ENCODE data around the gene CLPTM1L.

CLPTM1L gene

DNA sequence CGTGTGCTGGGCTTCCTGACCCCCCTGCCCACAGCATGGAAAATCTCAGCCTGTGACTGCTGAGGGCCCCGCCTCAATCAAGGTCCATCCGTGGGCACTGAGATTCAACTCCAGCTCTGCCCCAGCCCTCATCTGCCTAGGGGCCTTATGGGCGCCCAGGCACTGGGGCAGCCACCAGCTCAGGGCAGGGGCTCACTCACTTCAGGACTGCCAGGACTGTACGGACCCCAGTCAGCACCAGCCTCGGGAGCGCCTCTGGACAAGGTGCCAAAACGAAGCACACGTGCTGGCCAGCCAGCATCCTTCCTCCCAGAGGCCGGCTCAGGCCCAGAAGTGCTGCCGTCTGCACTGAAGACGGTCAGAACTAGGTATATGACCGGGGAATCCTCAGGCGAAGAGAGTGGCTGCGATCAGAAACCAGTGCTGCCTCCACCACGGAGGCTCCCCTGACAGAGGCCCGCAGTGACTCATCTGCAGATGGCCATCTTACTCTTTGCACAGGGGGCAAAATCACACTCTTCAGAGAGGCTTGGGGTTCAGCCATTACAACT is 19.6 kb downstream of the CLPTM1L start:
- DNase-seq, result no peak

DNA sequence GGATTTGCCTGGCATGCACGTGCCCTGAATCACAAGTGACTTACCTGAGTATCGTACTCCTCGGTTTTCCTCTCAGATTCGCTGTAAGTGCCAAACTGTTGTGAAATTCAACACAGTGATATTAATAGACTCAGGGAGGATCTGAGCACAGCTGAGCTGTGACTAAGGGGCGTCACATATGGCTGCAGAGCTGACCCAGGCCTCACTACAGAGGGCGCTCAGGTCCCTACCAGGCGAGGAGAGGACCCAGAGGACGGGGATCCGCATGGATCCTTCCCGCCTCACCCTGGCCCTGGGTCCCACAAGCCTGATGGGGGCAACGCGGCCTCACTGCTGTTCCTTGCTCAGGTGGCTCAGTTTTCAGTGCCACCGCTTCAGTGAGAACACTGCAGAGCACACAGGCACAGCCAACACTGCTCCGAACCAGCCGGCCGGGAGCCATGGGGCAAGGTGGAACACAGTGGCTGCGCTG is 20.1 kb downstream of the CLPTM1L start:
- DNase-seq, result no peak

DNA sequence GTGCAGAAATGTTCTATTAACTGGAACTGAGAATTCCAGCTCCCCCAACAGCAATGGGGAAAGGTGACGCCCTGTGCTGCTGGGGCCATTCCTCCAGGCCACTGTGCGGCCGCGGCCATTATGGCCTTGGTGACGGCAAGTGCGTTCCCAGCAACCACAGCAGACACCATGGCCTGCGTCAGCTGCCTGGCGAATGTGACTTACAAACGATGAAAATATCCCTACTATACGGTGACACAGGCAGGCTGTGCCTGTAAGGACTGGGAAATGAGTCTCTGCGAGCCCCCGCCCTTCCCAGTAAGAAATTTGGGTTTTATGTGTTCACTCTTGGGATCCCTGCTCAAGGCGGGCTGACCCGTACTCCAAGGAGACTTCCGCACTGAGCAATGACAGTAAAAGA is 20.6 kb downstream of the CLPTM1L start:
- no peak for DNase-seq

DNA sequence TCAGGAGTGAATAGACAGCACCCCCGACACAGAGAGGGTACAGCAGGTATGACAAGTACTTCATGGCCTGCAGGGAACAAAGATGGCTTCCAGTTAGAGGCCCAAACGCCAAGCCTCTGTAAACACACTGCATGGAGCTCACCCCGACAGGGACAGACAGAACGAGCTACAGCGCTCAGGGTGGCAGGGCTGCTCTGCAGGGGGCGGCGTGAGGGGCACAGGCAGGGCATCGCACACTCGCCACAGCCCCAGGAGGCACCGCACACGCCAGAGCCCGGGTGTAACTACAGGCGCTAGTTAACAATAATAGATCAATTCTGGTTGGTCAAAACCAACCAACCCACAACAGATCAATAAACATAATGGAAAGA is 21.1 kb downstream of the CLPTM1L start:
- no peak for DNase-seq

DNA sequence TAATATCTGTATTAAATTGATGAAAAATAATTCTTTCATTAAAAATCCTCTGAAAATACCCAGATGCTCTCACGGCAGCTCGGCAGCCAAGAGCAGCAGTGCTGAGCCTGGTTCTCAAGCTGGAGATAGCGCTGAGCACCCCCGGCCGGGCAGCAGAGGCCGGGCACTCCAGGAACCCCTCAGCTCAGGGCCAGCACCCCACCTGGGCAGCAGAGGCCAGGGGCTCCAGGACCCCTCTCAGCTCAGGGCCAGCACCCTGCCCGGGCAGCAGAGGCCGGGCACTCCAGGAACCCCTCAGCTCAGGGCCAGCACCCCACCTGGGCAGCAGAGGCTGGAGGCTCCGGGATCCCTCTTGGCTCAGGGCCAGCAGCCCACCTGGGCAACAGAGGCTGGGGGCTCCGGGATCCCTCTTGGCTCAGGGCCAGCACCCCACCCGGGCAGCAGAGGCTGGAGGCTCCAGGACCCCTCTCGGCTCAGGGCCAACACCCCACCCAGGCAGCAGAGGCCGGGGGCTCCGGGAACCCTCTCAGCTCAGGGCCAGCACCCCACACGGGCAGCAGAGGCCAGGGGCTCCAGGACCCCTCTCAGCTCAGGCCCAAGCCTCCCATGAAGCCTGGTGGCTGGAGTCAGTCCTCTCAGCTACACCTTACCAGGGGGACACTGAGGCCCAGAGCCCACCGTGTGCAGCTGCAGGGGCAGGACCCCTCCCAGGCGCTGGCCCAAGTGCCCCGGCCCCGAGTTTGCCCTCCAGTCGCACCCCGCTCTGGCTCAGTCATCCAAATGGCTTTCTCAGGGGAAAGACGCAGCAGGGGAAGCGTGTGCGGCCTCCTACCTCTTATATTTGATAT is 21.7 kb downstream of the CLPTM1L start:
- no peak for DNase-seq

DNA sequence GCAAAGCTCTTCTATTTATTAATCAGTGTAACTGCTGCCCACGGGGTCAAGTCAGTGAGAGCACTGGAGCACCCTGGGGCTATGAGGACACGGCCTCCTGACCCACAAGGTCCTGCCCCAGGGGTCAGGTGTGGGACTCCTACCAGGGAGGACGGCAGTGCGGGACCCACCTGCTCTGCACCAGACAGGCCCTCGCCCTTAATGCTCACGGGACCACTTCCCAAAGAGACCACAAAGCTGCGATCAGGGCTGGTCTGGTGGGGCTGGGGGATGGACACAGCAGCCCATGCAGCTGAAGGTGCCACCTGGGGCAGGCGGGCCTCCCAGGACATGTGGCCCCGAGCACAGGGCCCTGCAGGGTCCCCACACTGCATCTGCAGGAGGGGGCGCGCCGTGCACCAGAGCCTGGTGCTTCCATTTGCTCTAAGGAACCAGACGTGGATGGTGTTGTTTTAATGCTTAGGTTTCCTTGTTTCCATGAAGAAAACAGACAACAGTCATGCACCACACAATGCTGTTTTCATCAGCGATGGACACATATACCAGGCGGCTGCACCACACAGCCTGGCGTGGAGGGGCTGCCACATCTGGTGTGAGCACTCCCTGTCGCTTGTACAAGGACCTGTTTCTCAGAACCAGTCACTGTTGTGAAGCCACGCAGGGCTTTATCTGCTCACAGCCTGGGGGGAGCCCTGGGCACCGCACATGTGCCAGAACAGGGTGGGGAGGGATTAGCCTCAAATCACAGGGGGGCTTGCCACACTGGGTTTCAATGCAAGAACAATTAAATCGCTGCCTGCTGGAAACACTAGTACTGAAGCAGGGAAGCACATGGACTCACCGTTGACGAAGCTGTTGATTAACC is 22.6 kb downstream of the CLPTM1L start:
- DNase-seq, result no peak

DNA sequence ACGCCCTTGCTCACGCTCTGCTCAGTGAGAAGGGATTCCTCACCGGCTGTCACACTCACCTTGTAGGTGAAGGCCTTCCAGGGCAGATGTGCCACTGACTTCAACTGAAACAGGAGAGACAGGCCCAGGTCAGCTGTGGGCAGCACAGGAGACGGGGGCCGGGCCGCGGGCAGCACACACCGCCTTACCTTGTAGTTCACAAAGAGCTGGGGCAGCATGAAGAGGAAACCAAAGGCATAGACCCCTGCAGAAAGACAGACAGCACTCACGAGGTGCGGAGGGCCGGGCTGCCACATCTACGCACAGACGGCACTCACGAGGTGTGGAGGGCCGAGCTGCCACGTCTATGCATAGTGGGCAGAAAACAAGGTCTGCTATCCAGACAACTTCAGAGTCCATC is 23.3 kb downstream of the CLPTM1L start:
- no peak for DNase-seq

DNA sequence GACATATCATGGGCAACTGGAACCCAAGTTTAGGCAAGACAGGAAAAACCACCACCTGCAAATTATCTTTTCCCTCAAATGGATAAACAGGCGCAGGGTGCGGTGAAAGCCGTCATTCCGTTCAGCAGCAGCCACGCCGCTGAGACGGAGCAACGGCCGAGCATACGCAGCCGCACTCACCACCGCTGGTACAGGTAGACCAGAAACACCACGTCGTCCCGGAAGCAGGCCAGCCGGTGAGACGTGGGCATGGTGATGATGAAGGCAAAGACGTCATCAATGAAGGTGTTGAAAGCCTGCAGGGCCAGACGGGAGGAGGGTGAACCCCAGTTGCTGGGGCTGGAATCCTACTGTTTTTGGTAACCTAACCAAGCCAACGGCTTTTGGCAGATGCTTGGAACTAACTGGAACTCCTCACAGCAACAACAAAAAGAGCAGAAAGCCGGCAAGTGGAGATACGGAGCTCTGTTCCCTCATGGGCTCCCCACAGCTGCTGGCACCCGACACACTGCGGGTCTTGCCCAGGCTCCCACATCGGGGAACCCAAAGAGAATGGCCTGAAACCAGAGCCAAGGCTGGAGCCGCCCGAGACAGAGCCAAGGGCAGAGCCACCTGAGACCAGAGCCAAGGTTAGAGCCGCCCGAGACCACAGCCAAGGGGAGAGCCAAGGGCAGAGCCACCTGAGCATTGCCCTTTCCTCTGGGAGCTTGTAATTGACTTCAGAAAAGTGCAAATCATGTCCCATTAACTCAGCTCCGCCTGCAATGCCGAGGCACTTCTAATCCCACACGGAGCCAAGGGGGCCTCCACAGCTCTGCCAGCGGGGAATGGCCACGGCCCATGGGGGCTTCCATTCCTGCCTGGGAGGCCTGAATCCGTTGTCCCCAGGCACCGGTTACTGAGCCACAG is 24.2 kb downstream of the CLPTM1L start:
- DNase-seq, result no peak

DNA sequence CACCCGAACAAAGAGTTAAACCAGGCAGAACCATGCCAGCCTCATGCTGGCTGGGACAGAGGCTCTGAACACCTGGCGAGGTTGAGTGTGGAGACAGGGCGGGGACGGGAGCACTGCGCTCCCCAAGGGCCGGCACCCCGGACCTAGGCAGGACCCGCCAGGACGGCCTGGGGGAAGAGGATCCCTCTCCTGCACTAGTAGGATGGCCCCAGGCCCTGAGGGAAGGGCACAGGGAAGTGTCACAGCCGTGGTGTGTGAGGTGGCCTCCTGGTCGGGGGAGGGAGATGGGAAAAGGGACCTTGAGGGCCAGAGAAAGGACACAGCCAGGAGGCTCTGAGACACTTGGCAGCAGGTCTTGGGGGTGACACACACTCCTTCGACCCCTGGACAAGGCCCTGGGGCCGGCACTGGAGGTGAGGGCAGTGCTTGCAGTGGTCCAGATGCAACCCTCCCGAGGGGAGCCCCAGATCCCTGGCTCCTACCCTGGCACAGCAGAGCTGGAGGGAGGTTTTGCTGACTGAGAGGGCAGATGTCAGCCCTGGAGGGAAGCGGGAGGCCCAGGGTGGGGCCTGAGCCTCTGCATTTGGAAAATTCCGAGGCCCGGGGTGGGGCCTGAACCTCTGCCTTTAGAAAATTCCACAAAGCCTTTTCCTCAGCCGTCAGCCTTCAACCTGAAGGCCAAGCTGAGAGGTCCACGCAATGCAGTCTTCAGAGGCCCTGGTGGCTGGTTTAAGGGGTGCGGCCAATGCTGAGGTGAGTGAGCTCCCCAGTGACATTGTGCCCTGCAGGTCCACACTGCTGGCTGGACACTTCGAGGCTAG is 25.3 kb downstream of the CLPTM1L start:
- DNase-seq, result no peak

DNA sequence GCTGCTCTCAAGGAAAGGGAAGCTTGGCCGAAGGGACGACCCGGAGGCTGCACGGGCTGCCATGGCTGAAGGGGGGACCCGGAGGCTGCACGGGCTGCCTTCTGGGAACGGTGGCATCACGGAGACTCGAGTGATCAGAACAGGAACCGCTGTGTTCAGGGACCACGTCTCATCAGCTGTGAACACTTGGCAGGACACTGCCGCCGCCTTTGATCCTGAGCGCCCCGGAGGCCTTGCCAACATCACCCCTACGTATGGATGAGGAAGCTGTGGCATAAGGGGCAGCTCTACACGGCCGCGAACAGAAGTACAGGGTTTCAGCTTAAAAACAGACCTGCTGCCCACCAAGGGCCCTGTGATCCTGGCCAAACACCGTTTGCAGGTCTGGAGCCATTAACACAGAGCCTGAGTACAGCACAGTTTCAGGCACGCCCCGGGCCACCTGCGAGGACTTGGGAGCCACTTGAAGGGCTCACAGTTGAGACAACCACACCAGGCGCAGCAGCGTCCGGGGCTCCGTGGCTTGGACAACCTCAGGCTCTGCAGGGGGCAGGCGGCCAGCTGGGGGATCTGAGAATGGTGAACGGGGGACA is 26.1 kb downstream of the CLPTM1L start:
- DNase-seq, result no peak

DNA sequence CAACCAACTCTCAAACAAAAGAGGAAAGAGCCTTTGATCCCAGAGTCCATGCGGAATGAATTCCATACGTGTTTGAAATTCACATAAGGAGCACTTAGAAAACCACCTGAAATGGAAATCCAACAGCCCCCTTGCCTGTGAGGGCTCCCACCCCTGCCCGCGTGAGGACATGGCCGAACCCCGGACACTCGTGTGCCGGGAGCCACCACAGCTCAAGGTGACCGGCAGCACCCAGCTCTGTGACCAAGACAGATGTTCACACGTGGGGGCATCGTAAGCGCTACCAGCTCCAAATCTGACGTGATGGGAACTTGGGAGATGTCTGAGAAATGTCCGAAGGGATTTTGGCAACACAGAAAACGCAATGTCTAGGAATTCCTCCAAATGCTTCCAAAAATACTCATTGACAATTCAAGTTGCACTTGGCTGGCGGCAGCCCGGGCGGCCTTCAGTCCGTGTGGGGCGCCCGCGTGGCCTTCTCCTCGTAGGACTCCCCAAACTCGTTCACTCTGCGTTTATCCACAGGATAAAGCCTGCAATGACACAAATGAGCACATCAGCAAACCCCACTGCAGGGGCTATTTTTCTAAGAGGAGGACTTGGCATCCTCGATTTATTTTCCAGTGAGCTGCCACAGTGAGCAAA is 26.9 kb downstream of the CLPTM1L start:
- no peak for DNase-seq

DNA sequence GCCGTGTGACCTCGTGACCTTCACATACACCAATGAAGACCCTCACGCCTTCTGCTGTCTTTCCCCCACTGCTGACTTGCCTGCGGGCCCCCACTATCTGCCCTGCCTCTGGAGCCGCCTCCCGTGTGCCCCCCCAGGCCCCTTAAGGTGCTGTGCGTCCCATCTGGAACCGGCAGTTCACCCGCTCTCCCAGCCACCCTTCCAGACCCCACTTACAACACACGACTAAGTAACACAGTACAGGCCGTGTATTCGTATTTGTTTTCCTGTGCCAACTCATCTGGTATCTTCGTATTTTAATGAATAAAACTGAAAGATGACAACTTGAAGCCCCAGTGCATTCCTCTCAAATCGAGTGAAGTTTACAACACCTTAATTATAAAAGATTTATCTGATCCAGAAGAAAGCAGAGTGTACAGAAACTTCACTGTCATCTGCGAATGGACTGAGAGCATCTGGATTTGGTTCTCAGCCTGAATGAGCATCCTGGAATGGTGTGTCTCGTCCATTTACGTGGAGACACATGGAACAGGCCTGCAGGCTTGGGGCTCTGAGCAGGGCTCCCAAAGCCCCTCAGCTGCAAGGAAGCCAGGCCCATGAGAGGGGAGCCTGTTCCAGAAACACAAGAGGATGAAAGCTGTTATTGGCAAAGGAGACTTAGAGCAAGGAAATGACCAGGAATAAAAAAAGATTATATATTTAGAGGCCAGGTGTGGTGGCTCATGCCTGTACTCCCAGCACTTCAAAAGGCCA is 28.1 kb downstream of the CLPTM1L start:
- no peak for DNase-seq

DNA sequence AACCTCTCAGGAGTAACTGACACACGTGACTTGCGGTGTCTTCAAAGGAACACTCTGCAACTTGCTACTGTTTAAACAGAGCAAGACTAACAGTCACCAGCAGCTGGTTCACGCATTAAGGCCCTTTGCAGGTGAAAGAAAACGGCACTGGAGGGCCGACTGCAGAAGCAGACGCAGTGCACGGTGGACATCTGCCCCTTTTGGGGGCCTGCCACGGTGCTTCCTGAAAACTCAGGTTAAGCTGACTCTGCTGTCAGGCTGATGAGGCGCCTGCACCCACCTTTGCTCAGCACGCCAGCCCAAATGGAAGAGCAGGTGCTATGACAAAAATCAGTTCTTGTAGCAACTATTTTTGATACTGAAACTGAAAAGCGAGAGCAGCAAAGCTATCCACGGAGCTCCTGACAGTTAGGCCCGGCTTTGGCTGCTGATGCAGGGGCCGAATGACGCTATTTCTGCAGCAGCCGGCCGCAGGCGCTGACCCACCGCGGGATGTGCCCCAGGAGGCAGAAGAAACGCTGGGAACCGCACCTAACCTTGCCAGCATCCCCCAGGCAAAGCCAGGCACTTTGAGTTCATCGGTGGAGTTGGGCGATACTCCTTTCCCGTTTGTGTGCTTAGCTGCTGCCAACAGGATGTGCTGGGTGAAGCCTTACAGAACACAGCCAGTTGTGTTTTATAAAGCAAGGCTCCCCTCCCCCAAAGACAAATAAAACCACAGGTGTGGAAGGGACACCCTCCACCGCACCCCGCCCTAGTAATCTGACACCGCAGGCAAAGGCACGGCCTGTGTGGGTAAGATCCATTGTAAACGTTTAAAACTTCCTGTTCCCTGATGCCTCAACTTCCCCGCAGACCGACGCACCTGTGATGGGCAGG is 29.0 kb downstream of the CLPTM1L start:
- DNase-seq, result peak; percentile 80

DNA sequence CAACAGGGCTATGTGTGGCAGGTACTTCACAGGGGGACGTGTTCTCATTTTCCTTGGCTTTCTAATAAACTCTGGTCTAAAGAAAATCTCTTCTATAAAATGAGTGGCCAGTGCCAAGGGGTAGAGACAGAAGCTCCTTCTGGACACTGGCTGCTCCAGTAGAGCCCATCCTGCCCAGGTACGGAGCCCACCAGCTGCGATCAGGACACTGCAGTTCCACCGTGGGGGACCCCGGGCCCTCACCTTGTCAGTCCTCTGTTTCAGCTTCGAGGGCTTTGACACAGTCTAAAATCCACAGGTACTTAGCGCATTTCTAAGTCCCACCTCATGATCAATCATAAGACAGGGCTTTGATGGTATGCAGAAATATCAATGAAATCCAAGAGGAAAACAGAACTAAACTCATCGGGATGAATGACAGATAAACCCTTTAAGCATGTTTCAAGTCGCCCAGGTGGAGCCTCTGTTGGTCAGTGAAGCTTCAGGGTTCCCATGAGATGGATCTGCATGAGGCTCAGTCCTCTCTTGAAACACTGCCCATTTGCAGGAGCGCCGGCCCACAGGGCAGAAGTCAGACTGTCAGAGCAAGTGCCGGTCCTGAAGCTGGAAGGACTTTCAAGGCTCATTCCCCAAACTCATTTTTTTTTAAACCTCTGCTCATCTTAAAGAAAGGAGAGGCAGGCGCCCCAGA is 29.7 kb downstream of the CLPTM1L start:
- DNase-seq, result no peak

DNA sequence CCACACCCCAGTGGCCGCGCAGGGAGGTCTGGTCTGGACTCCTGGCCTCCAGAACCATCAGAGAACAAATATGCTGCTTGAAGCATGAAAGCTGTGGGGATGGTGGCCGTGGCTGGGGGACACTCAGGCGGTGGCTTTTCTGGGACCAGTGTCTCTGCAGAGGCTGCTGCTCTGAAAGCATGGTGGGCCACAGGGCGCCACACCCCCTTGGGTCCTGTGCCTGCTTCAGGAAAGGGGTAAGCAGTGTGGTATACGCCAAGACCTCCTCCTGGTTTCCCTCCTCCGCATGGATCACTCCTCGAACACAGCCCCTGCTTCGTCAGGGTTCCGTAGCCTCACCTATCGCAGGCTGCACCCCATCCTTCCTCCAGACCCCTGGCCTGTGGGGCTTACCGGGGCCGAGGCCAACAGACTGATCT is 30.3 kb downstream of the CLPTM1L start:
- no peak for DNase-seq

DNA sequence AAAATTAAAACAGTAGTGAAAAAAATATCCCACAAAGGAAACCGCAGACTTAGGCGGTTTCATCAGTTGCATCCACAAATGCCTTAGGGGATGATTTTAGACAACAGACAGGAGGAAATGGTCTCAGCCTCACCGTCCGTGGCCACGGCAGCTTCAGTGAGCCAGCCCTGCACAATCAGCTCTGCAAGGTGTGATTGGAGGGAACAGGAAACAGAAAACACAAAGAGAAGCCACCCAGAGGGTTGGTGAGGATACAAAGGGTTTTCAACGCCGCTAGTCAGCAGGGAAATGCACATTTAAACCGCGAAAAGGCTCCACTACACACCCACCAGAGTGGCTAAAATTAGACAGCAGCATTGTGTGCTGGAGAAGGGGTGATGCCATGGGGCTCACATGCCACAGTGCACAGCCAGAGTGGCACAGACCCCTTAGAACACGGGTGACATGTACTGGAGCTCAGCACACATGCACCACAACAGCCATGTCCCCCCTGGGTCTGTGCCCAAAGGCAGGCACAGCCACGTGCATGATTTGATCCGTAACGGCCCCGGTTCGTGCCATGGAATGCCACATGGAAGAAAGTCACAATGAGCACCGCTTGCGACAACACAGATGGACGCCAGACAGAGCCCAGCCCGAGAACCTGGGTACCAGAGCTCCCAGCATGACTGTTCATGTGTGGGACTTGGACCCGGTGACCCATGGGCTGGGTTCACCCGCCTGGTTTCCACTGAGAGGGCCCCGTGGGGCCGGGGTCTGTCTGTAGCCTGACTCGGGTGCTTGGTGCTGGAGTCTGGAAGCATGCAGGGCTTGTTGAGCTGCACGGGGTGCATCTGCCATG is 31.7 kb downstream of the CLPTM1L start:
- no peak for DNase-seq

DNA sequence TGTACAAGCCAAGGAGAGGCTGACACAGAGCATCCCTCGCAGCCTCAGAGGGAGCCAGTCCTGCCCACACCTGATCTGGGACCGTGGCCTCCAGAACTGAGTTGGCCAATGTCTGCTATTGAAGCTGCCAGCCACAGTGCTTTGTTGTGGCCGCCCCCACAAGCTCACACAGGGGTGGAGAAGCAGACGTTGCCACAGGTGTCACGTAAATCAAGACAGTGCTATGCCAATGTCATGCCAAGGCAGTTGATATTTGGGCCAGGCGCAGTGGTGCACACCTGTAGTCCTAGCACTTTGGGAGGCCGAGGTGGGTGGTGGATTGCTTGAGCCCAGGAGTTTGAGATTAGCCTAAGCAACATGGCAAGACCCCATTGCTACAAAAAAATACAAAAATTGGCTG is 32.7 kb downstream of the CLPTM1L start:
- DNase-seq, result no peak
